Neural cell (in vitro differentiated cells): ENCODE measurements around the gene SRSF2. TPM values are rescaled to one million over a fixed set of nuclear protein-coding genes. Genes with fewer than 3 reads are reported as not detected.

Experiments
- H2AFZ ChIP-seq: fragments of 200-600, 300-800 bp; sonication (generic), shearing (Covaris generic); 2 replicates; pipeline ENCODE4 v1.6.0; 2014; ENCODE audit warnings: low read depth, mild to moderate bottlenecking, antibody characterized with exemption, low read length, moderate library complexity
- H3F3A ChIP-seq: fragments of 200-600 bp; shearing (Covaris generic); 2 replicates; pipeline ENCODE4 v1.6.1; 2016; ENCODE audit warnings: mild to moderate bottlenecking, moderate library complexity, mixed read lengths, antibody characterized with exemption, low read length; ENCODE audit not compliant: insufficient read depth, poor library complexity, severe bottlenecking
- H3K27ac ChIP-seq: fragments of 200-600, 300-800 bp; sonication (generic), shearing (Covaris generic); 2 replicates; pipeline ENCODE4 v1.5.1; 2014; ENCODE audit warnings: mild to moderate bottlenecking, low read length, moderate library complexity
- H3K27me3 ChIP-seq: fragments of 300-800, 200-600 bp; sonication (generic), shearing (Covaris generic); 2 replicates; pipeline ENCODE4 v1.6.0; 2014; ENCODE audit warnings: mild to moderate bottlenecking, low read depth, low read length, moderate library complexity; ENCODE audit not compliant: insufficient read depth
- H3K36me3 ChIP-seq: fragments of 300-800, 200-600 bp; sonication (generic), shearing (Covaris generic); 2 replicates; pipeline ENCODE4 v1.5.1; 2014; ENCODE audit warnings: mild to moderate bottlenecking, antibody characterized with exemption, low read length, moderate library complexity; ENCODE audit not compliant: insufficient read depth
- H3K4me2 ChIP-seq: fragments of 300-800, 200-600 bp; sonication (generic), shearing (Covaris generic); 2 replicates; pipeline ENCODE4 v1.6.0; 2014; ENCODE audit warnings: mild to moderate bottlenecking, low read length
- H3K4me3 ChIP-seq: fragments of 300-800, 200-600 bp; sonication (generic), shearing (Covaris generic); 2 replicates; pipeline ENCODE4 v1.5.1; 2014; ENCODE audit warnings: mild to moderate bottlenecking, low read length, moderate library complexity
- H3K79me2 ChIP-seq: fragments of 200-600 bp; shearing (Covaris generic); replicated peaks from 2 replicates; pipeline ENCODE4 v1.6.0; 2014; ENCODE audit warnings: mild to moderate bottlenecking, low read length, moderate library complexity; ENCODE audit not compliant: insufficient read depth
- H3K9ac ChIP-seq: fragments of 300-800, 200-600 bp; sonication (generic), shearing (Covaris generic); 2 replicates; pipeline ENCODE4 v1.6.1; 2016; ENCODE audit warnings: mild to moderate bottlenecking, low read length, mixed read lengths
- H3K9me2 ChIP-seq: fragments of 200-600 bp; shearing (Covaris generic); 2 replicates; pipeline ENCODE4 v1.6.1; 2016; ENCODE audit warnings: mild to moderate bottlenecking, low read length, mixed read lengths; ENCODE audit not compliant: insufficient read depth
- H3K9me3 ChIP-seq: fragments of 200-600, 300-800 bp; sonication (generic), shearing (Covaris generic); 2 replicates; pipeline ENCODE4 v1.6.1; 2016; ENCODE audit warnings: mild to moderate bottlenecking, mixed run types, low read length, moderate library complexity, mixed read lengths
- H4K20me1 ChIP-seq: fragments of 200-600 bp; shearing (Covaris generic); 2 replicates; pipeline ENCODE4 v1.6.1; 2016; ENCODE audit warnings: mild to moderate bottlenecking, mixed run types; ENCODE audit not compliant: insufficient read depth
- CTCF ChIP-seq: fragments of 450-650 bp; IDR thresholded peaks from 2 replicates; pipeline ENCODE4 v1.5.1; 2014; ENCODE audit warnings: antibody characterized with exemption, mild to moderate bottlenecking, moderate library complexity; ENCODE audit not compliant: poor library complexity, severe bottlenecking
- EP300 ChIP-seq: fragments of 450-650 bp; conservative IDR thresholded peaks from 2 replicates; pipeline ENCODE4 v1.6.1; 2014; ENCODE audit warnings: antibody characterized with exemption, mild to moderate bottlenecking, moderate library complexity; ENCODE audit not compliant: poor library complexity, severe bottlenecking
- EZH2 ChIP-seq: fragments of 200-600, 300-800 bp; shearing (Covaris generic), sonication (generic); IDR thresholded peaks from 2 replicates; pipeline ENCODE4 v1.6.1; 2014; ENCODE audit warnings: antibody characterized with exemption, low read length, borderline replicate concordance, mild to moderate bottlenecking; ENCODE audit not compliant: insufficient read depth, poor library complexity, severe bottlenecking
- MXI1 ChIP-seq: fragments of 450-650 bp; conservative IDR thresholded peaks from 2 replicates; pipeline ENCODE4 v1.6.1; 2014; ENCODE audit warnings: antibody characterized with exemption, mild to moderate bottlenecking; ENCODE audit not compliant: poor library complexity, severe bottlenecking
- POLR2AphosphoS5 ChIP-seq: IDR thresholded peaks from 2 replicates; pipeline ENCODE4 v1.6.1; 2012
- RAD21 ChIP-seq: fragments of 450-650 bp; conservative IDR thresholded peaks from 2 replicates; pipeline ENCODE4 v1.6.1; 2014; ENCODE audit warnings: antibody characterized with exemption, mild to moderate bottlenecking, moderate library complexity
- REST ChIP-seq: IDR thresholded peaks from 2 replicates; pipeline ENCODE4 v1.6.1; 2012; ENCODE audit warnings: borderline replicate concordance
- SMC3 ChIP-seq: fragments of 450-650 bp; conservative IDR thresholded peaks from 2 replicates; pipeline ENCODE4 v1.6.1; 2014; ENCODE audit warnings: antibody characterized with exemption, mild to moderate bottlenecking, moderate library complexity; ENCODE audit not compliant: poor library complexity
- TAF1 ChIP-seq: IDR thresholded peaks from 2 replicates; pipeline ENCODE4 v1.6.1; 2012; ENCODE audit warnings: low read depth
- polyA plus RNA-seq: library from polyadenylated mRNA; depleted of rRNA; stranded (reverse); fragments of >200 nt; gene quantifications from 2 replicates; pipeline ENCODE4 v1.2.3, GENCODE V29; 2014

Gene SRSF2
- polyA plus RNA-seq, 1 donor from 2014 or later = 355 TPM

GRCh38 chr17:76720211-76720610 is 16.9 kb downstream of the SRSF2 start:
- TF ChIP-seq SMC3 (no peak), REST (no peak), CTCF (no peak), EZH2 (no peak), POLR2AphosphoS5 (no peak), EP300 (no peak), TAF1 (no peak), MXI1 (no peak), RAD21 (no peak)
- Histone ChIP-seq H3K9me3 (no peaks in the 10 kb centered on the region), H3K27me3 (no peaks in the 10 kb centered on the region), H3K4me2 (no peak overlapping the region), H3K27ac (no peak overlapping the region), H3F3A (no peaks in the 10 kb centered on the region), H3K4me3 (no peak overlapping the region), H3K9ac (no peak overlapping the region), H3K36me3 (peaks cover 2% of the 10 kb centered on the region), H4K20me1 (no peaks in the 10 kb centered on the region), H2AFZ (no peak overlapping the region), H3K9me2 (no peaks in the 10 kb centered on the region), H3K79me2 (peaks cover 8% of the 10 kb centered on the region)

- Histone ChIP-seq H3K9ac (no peak overlapping the region), H3K4me3 (no peak overlapping the region), H3F3A (no peaks in the 10 kb centered on the region), H3K4me2 (no peak overlapping the region), H4K20me1 (no peaks in the 10 kb centered on the region), H3K36me3 (peaks cover 4% of the 10 kb centered on the region), H3K79me2 (no peaks in the 10 kb centered on the region), H3K27ac (no peak overlapping the region), H3K9me3 (no peaks in the 10 kb centered on the region), H3K9me2 (no peaks in the 10 kb centered on the region), H2AFZ (no peak overlapping the region), H3K27me3 (no peaks in the 10 kb centered on the region)
- TF ChIP-seq EP300 (no peak), SMC3 (no peak), POLR2AphosphoS5 (no peak), REST (no peak), CTCF (no peak), EZH2 (no peak), RAD21 (no peak), TAF1 (no peak), MXI1 (no peak)
Observed at GRCh38 chr17:76718516-76718915, 18.6 kb downstream of the SRSF2 start.
